SU-DHL-6 (cell line): ENCODE results near the gene NIM1K.

Experiments
- H2AFZ ChIP-seq: fragments of 200-600 bp; sonication (generic); 2 replicates; pipeline ENCODE4 v1.6.1; 2014; ENCODE audit warnings: low read depth, mild to moderate bottlenecking, moderate library complexity, mixed read lengths, antibody characterized with exemption, low read length; ENCODE audit not compliant: severe bottlenecking
- H3F3A ChIP-seq: fragments of 200-600 bp; shearing (Covaris generic); 2 replicates; pipeline ENCODE4 v1.6.0; 2016; ENCODE audit warnings: antibody characterized with exemption, mild to moderate bottlenecking; ENCODE audit not compliant: insufficient read depth
- H3K27ac ChIP-seq: fragments of 200-600 bp; sonication (generic); 2 replicates; pipeline ENCODE4 v1.5.1; 2016; ENCODE audit warnings: low read depth, mild to moderate bottlenecking, low read length, moderate library complexity, mixed read lengths
- H3K27me3 ChIP-seq: fragments of 200-600 bp; sonication (generic), shearing (Covaris generic); 2 replicates; pipeline ENCODE4 v1.6.0; 2014; ENCODE audit warnings: mild to moderate bottlenecking, low read length
- H3K36me3 ChIP-seq: fragments of 200-600 bp; sonication (generic); 2 replicates; pipeline ENCODE4 v1.6.1; 2014; ENCODE audit warnings: mild to moderate bottlenecking, low read length, mixed read lengths
- H3K4me2 ChIP-seq: fragments of 300-600, 200-600 bp; shearing (Covaris generic), sonication (generic); 2 replicates; pipeline ENCODE4 v1.6.0; 2014; ENCODE audit warnings: low read length, low read depth, mild to moderate bottlenecking; ENCODE audit not compliant: poor library complexity, severe bottlenecking
- H3K4me3 ChIP-seq: fragments of 200-600 bp; sonication (generic); 2 replicates; pipeline ENCODE4 v1.5.1; 2014; ENCODE audit warnings: antibody characterized with exemption, low read length, mild to moderate bottlenecking, mixed read lengths; ENCODE audit not compliant: insufficient read depth, poor library complexity, severe bottlenecking
- H3K79me2 ChIP-seq: fragments of 200-600 bp; sonication (generic); 2 replicates; pipeline ENCODE4 v1.6.1; 2014; ENCODE audit warnings: mild to moderate bottlenecking, low read length, moderate library complexity; ENCODE audit not compliant: insufficient read depth
- H3K9ac ChIP-seq: fragments of 200-600 bp; sonication (generic); 2 replicates; pipeline ENCODE4 v1.7.0; 2014; ENCODE audit warnings: mild to moderate bottlenecking, low read length
- H3K9me2 ChIP-seq: fragments of 200-600 bp; sonication (generic); replicated peaks from 2 replicates; pipeline ENCODE4 v1.6.1; 2014; ENCODE audit warnings: low read length; ENCODE audit not compliant: insufficient read depth
- H3K9me3 ChIP-seq: fragments of 200-600 bp; sonication (generic); 2 replicates; pipeline ENCODE4 v1.6.1; 2014; ENCODE audit warnings: low read length, mixed read lengths; ENCODE audit not compliant: insufficient read depth
- H4K20me1 ChIP-seq: fragments of 200-600 bp; sonication (generic); 2 replicates; pipeline ENCODE4 v1.6.1; 2014; ENCODE audit warnings: low read depth, mild to moderate bottlenecking, antibody characterized with exemption, low read length, moderate library complexity, mixed read lengths
- EZH2phosphoT487 ChIP-seq: fragments of 200-600 bp; sonication (generic), shearing (Covaris generic); conservative IDR thresholded peaks from 2 replicates; pipeline ENCODE4 v1.6.1; 2018; ENCODE audit warnings: mild to moderate bottlenecking, antibody characterized with exemption, low read length, moderate library complexity, mixed read lengths
- TF ChIP-seq, protein P1 (sequence below): fragments of 200-600 bp; sonication (generic); IDR thresholded peaks from one replicate; pipeline ENCODE4 v1.5.1; 2017; ENCODE audit warnings: antibody characterized with exemption, mild to moderate bottlenecking, low read length, moderate library complexity; ENCODE audit not compliant: insufficient read depth, poor library complexity, severe bottlenecking

The NIM1K gene

DNA sequence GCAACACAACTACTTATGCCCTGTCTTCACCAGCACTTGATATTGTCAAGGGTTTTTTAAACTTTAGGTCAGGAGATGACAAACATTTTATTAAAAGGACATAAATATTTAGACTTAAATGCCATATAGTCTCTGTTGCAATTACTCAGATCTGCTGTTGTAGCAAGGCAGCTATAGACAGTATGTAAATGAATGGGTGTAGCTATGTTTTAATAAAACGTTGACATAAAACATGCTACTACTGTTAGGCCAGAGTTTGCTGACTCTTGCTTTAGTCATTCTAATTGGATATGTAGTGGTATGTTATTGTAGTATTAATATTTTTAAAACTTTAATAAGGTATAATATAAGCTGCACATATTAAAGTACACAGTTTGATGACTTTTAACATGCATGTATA, 43.6 kb upstream of the NIM1K start:
- Histone ChIP-seq H3K27ac (no peak overlapping the region), H3F3A (no peaks in the 10 kb centered on the region), H3K27me3 (no peaks in the 10 kb centered on the region), H3K79me2 (peaks cover 52% of the 10 kb centered on the region), H3K4me3 (no peak overlapping the region), H3K4me2 (no peak overlapping the region), H3K9ac (no peak overlapping the region), H3K36me3 (peaks cover 10% of the 10 kb centered on the region; the same call in 1 of the 2 replicates), H3K9me3 (no peaks in the 10 kb centered on the region), H4K20me1 (peaks cover 4% of the 10 kb centered on the region; the same call in 1 of the 2 replicates), H2AFZ (no peak overlapping the region), H3K9me2 (no peaks in the 10 kb centered on the region)
- TF ChIP-seq, protein P1, sequence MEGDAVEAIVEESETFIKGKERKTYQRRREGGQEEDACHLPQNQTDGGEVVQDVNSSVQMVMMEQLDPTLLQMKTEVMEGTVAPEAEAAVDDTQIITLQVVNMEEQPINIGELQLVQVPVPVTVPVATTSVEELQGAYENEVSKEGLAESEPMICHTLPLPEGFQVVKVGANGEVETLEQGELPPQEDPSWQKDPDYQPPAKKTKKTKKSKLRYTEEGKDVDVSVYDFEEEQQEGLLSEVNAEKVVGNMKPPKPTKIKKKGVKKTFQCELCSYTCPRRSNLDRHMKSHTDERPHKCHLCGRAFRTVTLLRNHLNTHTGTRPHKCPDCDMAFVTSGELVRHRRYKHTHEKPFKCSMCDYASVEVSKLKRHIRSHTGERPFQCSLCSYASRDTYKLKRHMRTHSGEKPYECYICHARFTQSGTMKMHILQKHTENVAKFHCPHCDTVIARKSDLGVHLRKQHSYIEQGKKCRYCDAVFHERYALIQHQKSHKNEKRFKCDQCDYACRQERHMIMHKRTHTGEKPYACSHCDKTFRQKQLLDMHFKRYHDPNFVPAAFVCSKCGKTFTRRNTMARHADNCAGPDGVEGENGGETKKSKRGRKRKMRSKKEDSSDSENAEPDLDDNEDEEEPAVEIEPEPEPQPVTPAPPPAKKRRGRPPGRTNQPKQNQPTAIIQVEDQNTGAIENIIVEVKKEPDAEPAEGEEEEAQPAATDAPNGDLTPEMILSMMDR = no peak
- no peak for TF ChIP-seq EZH2phosphoT487

DNA sequence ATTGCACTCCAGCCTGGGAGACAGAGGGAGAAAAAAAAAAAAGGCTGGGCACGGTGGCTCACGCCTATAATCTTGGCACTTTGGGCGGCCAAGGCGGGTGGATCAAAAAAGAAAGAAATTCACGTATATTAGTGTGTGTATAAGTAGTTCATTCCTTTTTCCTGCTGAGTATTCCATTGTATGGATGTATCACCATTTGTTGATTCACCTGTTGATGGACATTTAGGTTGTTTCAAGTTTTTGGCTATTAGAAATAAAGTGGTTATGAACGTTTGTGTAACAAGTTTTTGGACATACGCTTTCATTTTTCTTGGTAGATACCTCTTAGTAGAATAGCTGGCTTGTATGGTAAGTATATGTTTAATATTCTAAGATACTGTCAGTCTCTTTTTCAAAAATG, 42.8 kb upstream of the NIM1K start:
- no peak overlapping the region for H3K4me2 ChIP-seq
- H3K27ac ChIP-seq = no peak overlapping the region
- peaks cover 53% of the 10 kb centered on the region for H3K79me2 ChIP-seq
- H3K9me2 ChIP-seq = no peaks in the 10 kb centered on the region
- no peaks in the 10 kb centered on the region for H3F3A ChIP-seq
- no peak overlapping the region for H3K4me3 ChIP-seq
- H3K36me3 ChIP-seq = peaks cover 9% of the 10 kb centered on the region; the same call in 1 of the 2 replicates
- H4K20me1 ChIP-seq = peaks cover 3% of the 10 kb centered on the region; the same call in 1 of the 2 replicates
- TF ChIP-seq EZH2phosphoT487 = no peak
- TF ChIP-seq, protein P1 = no peak
- H3K27me3 ChIP-seq = no peaks in the 10 kb centered on the region
- no peak overlapping the region for H3K9ac ChIP-seq
- no peaks in the 10 kb centered on the region for H3K9me3 ChIP-seq
- no peak overlapping the region for H2AFZ ChIP-seq

DNA sequence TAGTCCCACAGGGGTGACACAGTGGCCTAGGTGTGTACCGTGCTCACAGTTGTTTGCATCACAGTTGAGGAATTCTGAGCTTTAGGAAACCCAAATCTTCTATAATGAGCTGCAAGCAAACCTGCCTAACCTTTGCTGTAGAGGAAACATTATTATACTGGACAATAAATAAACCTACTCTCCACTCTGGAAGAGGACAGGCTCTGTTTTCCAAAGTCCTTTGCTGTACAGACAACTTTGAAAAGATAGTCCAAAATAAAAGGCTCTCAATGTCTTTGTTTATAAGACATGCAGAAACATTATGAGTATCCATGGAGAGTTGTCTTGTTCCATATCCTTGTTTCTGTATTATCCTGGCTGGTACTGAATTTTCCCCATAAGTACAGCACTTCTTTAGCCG, 42.0 kb upstream of the NIM1K start:
- no peak overlapping the region for H3K27ac ChIP-seq
- no peak overlapping the region for H3K4me2 ChIP-seq
- no peaks in the 10 kb centered on the region for H3K9me3 ChIP-seq
- no peak overlapping the region for H3K4me3 ChIP-seq
- H3K27me3 ChIP-seq = no peaks in the 10 kb centered on the region
- no peaks in the 10 kb centered on the region for H3F3A ChIP-seq
- peaks cover 3% of the 10 kb centered on the region; the same call in 1 of the 2 replicates for H4K20me1 ChIP-seq
- H3K9me2 ChIP-seq = no peaks in the 10 kb centered on the region
- TF ChIP-seq, protein P1 = no peak
- TF ChIP-seq EZH2phosphoT487 = no peak
- H2AFZ ChIP-seq = no peak overlapping the region
- peaks cover 50% of the 10 kb centered on the region for H3K79me2 ChIP-seq
- peaks cover 1% of the 10 kb centered on the region; the same call in 1 of the 2 replicates for H3K36me3 ChIP-seq
- H3K9ac ChIP-seq = no peak overlapping the region
